NCI-H1930 (cell line): ENCODE data around the gene ADK.
"Not testable (repeated sequence)": the region's sequence is repeated elsewhere in the genome, so short reads cannot be mapped to it uniquely, and the experiment has no call there.

Experiments used
- DNase-seq, 2 experiments: peaks; one replicate each; lab custom pipeline; 2025; lab: John Stamatoyannopoulos, UW

ADK gene

DNA sequence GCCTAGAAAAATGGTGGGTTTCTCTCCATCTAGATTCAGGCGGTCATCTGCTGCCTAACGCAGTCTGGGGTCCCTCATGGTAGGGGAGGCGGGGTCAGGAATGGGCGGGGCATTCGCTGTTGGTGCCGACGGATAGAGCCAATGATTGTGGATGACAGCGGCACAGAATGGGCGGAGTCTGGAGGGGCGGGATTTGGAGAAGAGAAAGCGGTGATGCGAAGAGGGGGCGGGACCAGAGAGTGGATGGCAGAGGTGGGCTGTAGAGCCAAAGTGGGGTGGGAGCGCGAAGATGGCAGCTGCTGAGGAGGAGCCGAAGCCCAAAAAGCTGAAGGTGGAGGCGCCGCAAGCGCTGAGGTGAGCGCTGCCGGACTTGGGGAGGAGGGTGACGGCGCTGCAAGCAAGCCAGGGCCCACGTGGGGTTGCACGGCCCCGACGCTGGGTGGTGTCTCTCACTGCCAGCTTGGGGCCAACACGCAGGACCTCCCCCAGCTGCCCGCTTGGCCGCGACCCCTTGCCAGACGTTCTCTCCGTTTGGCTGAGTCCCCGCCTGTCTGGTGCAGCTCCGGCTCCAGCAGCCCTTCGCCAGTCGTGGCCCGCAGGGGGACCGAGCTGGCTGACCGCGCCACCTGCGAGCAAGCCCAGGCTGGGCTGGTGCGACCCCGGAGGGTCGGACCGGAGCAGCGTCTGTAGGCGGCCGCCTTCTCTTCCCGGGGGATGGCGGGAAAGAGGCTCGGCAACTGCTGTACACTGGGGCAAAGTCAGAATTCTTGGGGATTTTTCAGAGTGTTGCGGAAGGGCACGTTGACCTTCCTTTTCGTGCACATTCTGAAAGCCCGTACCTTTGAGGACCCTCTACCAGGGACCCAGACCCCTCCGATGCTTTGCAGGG is at the start of gene ADK:
Gene ADK (plus strand): TSS at position 232 of the 889 bp plus-strand sequence. CDS start 58 bp downstream, at position 290.
- DNase-seq: peak; percentile 89 to 90

DNA sequence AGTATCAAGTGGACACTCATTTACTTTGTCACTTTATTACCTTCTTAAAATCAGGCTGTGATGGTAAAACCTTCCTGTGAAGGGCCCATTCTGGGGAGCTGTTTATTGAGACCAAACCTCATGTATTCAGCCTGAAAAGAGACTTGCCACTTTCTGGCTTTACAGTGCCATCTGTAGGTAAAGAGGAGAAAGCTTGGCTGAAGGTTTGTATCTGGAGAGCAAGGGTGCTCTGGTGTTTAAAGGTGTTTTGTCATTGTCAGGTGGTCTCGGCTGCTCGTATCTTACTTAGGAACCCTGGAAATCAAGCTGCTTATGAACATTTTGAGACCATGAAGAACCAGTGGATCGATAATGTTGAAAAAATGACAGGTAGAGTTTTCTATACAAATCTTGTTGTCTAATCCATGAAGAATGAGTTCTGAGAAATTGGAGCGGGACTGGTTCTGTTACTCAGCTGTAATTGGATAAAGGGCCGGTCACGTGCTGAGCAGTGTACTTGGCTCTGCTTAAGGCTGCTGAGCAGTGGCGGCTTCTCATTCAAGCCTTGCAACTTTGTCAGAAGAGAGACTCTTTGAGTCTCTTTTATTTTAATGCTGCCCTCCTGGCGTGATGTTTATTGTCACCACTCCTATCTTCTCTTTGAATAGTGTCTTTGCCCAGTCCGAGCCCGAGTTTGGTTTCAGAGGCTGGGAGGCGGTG is 47.3 kb upstream of the ADK start:
- no peak for DNase-seq

DNA sequence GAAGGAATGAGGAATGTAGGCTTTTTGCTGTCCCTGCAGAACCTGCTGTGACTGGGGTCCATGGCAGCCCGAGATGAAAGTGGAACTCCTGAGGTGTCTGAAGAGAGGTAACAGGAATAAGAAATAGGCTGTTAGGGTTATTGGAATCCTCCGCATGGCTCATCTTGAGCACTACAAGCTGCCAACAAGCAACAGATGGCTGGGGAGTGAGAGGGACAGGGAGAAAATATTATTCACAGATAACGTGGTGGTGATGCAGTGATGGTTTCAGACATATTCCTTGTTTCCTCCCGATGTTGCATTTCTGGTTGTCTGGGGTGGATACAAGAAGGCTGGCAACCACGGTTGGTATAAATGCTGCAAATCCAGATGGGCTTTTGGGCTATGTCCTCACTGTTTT is 46.5 kb upstream of the ADK start:
- no peak for DNase-seq

DNA sequence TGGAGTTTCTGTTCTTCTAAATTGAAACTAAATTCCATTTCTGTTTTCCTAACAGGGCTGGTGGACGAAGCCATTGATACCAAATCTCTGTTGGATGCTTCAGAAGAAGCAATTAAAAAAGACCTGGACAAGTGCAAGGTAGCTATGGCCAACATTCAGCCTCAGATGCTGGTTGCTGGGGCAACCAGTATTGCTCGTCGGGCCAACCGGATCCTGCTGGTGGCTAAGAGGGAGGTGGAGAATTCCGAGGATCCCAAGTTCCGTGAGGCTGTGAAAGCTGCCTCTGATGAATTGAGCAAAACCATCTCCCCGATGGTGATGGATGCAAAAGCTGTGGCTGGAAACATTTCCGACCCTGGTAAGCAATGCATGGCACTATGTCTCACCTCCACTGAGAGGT is 46.0 kb upstream of the ADK start:
- no peak for DNase-seq

DNA sequence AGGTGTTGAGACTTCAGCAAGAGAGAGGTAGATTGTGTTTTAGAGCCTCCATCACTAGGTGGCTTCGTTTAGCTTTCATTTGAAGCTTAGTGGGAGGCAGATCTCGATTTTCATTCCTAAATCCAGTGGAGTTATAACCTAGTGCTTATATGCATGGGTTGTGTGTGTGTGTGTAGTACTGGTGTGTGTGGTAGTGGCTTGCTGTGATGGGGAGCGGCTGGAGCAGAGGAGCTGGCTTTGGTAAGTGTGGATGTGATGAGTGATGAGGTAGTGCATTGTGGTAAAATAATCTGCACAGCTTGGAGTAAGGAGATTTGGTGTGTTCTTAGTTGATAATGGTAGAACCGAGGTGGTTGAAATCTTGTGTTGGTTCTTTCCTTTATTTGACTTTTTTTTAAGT is 43.6 kb upstream of the ADK start:
- DNase-seq: no peak

DNA sequence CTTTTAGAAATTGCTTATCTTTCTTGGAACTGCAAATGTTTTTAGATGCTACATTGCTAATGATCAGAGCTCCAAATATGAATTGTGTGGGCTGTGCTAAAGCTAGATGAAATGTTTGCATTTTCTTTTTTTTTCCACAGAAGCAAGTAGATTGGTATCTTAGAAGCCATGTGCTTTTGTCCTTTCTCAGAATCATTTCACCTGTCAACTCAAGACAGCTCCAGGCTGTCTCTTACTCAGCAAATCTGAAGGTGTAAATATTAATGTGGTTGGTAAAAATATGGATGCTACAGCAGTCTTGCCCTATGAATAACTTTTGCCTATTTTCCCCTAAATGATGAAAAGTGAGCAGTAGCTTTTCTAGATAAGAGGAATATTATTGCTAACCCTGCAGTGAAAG is 41.6 kb upstream of the ADK start:
- no peak for DNase-seq

DNA sequence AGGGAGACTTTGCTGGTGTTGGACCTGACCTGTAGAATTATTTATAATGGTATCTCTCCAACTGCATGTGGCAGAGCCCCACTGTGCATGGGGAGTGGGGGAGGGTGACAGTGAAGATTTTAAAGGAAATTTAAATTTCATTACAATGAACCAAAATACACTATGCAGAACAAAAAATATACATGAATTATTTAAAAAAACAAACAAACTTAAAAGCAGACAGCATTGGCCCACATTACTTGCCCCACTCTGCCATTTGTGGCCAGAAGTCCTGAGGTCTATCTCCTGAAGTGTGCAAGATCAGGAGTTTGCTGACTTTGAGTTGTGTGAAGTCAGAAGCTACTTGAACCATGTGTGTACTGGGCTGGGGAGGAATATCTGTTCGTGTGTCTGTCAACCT is 40.9 kb upstream of the ADK start:
- no peak for DNase-seq

DNA sequence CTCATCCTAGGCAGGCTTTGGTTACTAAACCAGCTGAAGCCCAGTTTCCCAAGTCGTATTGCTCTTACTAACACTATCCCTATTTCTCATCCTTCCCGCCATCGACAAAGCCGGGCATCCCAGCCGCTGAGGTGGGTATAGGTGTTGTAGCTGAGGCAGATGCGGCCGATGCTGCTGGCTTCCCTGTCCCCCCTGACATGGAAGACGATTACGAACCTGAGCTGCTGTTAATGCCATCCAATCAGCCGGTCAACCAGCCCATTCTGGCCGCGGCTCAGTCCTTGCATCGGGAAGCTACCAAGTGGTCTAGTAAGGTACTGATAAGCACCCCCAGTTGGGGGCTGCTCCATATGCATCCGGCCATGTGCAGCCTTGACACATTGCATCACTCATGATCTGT is 39.2 kb upstream of the ADK start:
- DNase-seq: no peak

DNA sequence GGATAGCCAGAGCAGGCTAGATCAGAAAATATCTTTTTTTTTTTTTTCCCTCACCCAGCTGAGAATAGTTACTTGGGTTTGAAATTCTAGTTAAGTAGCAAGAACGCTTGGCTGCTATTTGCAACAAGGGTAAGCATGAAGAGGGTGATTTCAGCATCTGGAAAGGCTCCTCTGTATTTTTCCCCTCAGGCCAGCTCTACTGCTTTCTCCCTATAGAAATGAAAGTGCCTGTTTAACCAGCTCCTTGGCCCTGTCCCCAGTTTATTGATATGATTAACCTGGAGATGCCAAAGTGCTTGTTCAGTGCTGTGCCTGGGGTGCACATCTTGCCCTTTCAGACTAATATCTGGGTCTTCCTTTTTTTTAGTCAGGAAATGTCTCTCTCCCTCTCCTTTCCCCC is 37.5 kb upstream of the ADK start:
- no peak for DNase-seq

DNA sequence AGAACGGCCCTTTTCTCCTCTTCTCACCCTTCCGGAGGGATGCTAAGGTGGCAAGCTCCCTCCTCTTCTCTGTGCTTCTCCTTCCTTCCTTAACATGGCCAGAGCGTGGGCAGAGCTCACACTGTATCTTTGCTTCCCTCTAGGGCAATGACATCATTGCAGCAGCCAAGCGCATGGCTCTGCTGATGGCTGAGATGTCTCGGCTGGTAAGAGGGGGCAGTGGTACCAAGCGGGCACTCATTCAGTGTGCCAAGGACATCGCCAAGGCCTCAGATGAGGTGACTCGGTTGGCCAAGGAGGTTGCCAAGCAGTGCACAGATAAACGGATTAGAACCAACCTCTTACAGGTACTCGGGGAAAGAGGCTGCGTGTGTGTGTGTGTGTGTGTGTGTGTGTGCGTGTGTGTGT is 37.0 kb upstream of the ADK start:
- DNase-seq: no peak

DNA sequence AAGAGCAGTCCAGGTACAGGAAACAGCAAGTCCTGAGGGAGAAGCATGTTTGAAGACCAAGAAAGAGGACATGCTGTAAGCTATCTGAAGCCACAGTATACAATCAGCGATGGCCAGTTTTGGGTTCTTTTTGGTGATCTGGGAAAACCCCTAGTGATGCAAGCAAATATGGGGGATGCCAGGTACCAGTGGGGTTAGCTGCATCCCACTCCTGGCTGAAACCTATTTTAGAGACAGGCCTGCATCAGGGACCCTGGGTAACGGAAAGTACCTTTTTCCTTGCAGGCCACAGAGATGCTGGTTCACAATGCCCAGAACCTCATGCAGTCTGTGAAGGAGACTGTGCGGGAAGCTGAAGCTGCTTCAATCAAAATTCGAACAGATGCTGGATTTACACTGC is 33.3 kb upstream of the ADK start:
- DNase-seq: no peak

DNA sequence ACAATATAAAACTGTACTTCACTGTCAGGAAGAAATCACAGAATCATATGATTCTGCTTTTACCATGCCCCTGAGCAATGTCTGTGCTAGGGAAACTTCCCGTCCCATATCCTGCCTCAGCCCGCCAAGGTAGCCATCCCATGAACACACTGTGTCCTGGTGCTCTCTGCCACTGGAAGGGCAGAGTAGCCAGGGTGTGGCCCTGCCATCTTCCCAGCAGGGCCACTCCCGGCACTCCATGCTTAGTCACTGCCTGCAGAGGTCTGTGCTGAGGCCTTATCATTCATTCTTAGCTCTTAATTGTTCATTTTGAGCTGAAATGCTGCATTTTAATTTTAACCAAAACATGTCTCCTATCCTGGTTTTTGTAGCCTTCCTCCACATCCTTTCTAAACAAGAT is 32.2 kb upstream of the ADK start:
- DNase-seq: no peak

DNA sequence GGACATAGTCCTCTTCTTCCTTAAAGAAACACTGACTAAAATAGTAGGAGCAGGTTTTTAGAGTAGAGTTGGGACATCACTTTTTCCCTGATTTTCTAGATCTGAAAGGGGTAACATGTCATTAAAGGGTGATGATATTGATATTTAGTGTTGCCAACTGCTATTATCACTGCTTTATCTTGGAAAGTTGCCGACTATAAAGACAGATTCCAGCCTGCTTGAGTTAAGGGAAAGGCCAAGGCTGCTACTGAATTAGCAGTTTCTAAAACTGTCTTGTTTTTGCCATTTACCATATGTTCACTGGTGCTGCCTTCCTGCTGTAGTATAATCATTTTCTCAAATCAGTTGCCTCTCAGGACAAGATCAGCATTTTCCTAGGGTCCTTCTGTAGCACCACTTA is 30.1 kb upstream of the ADK start:
- DNase-seq: no peak

DNA sequence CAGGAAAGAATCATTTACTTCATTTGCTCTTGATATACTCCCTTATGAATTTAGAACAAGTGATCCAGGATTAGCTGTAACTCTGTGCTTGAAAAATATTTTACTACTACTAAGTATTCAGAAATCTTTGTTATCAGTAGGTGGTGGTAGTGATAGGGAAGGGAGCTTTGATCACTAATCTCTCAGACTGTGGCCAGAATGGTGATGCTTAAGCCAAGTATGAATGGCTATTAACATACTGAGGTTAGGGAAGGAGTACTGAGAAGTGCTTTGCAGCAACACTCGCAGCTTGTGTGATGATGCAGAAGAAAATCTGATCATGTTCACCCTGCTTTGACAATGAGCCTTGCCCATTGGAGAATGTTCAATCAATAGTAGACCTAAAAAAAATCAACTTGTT is 29.7 kb upstream of the ADK start:
- no peak for DNase-seq

DNA sequence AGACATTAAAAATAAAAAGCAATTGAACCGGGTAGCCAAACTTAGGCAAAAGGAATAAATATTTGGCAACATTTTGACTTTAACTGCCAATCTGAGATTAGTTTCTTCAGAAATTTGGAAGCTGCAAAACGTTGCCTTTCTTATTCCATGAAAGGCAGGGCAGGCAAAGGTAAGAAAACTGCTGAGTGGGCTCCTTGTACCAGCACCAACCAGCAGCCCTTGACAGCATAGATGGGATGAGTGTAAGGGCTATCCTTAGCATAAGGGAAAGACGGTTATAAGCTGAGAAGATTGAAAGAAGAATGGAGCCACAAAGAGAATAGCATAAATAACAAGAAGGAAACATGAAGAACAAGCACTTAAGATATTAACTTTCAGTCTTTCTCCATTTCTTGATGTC is 29.0 kb upstream of the ADK start:
- no peak for DNase-seq

DNA sequence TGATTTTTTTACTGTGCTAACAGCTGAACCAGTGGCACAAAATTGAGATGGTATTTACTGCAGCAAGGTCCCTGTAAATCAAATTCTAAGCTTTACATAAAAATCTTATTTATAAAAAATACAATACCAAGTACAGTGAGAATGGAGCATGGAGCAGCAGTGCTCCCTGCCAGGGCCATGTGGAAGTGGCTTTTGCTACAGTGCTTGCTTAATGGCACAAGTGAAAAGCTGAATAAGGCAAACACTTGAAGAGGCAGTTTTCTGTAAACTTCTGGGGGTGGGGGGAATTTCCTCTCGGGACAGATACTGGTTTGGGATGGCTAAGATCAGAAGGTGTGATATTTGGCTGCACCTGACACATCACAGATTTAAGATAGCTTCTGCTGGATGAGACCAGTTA is 27.9 kb upstream of the ADK start:
- no peak for DNase-seq

DNA sequence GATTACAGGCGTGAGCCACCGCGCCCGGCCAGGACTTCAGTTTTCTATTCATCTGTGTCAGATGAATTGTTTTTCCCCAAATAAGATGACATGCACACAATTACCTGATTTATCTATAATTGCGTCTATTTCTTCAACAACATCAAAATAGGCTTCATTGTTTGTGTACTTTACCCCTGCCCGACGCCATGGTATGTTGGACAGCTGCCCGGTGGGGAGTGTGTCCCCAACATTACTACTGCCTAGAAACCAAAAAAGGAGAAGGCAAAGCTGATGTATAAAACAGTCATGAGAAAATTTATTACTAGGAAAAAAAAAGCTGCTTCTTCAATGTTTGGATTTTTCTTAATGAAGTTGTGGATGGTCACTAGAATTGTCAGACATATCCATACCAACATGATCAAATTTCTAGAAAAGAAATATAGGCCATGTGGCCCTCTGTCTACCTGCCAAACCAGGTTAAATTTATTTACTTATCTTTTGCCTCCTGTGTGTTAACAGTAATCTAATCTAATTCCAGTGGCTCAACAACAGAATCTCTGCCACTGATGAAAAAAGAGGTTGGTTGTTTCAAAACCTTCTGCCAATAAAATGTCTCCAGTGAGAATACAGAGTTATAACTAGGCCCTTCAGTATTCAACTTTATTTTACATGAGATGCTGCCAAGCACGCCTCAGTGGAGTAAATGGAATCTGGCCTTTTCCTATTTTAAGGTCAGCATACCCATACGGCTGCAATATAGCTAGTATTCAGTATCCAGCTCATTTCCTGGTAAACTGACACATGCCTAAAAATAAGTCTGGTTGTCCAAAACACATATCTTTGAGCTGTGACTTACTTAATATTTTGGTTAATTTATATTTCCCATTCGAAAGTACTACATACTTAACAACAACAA is 16.8 kb upstream of the ADK start:
- no peak for DNase-seq

DNA sequence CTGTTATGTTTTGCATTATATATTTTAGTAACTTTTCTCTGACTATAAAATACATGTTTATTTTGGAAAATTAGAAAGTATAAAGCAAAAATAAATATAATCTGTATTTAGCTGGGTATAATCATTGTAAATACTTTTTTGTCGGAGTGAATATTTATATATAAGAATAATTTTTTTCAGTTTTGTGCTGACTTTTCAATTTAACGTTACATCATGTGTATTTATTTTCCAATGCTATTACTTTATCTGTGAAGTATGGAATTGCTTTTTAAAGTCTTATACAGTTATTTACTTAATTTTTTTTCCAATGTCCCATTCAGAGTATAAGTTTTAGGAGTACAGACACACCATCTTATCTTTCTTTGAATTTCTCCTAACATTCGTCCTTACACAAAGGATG is 15.6 kb upstream of the ADK start:
- no peak for DNase-seq

DNA sequence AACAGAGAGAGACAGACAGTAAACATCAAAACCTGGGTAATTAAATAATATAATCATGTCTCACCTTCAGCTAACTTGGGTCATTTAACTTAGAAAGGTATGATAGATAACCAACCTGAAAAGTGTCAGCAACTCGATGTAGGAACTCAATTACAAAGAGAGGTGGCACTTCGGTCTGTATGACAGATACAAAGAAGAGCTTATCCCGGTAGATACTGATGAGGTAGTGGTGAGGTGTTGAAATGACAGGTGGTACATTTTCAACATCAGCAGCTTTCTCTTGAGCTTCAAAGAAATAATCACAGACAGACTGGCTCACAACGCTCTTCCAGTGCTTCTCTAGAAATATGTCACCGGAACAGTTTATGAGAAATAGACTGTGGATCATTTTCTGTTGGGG is 13.0 kb upstream of the ADK start:
- no peak for DNase-seq

DNA sequence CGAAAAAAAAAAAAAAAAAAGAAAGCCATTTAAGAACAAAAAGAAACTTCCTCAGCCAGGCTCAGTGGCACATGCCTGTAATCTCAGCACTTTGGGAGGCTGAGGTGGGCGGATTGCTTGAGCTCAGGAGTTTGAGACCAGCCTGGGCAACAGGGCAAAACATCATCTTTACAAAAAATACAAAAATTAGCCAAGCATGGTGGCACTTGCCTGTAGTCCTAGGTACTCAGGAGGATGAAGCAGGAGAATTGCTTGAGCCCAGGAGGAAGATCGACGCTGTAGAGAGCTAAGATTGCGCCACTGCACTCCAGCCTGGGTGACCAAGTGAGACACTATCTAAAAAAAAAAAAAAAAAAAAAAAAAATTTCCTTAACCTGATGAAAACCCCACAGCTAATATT is 12.4 kb upstream of the ADK start:
- DNase-seq: not testable (repeated sequence)

DNA sequence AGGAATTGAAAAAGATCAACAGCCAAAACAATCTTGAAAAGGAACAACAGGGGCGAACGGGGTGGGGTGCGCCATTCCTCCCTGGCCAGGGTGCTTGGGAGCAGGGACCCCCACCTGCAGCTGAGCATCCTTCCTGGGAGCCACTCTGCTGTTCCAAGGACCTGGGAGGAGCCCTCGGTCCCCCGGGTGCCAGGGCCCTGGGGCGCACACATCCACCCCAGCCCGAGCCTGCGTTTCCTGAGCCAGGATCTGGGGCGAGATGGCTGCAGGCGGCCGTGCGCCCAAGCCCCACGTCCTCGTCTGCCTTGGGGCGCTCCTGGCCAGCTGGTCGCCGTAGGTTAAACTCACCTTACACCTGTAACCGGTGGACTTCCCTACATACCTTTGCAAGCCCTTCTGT is 11.0 kb upstream of the ADK start:
- DNase-seq: no peak

DNA sequence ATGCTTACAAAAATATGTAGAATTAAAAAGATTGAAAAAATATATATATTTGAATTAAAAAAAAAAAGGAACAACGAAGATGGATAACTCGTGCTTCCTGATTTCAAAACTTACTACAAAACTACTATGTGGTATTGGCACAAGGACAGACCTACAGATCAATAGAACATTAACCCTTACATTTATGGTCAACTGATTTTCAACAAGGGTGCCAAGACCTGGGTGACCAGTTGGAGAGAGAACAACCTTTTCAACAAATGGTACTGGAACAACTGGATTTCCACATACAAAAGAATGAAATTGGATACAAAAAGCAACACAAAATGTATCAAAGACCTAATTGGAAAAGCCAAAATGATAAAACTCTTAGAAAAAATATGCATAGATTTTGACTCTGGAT is 10.5 kb upstream of the ADK start:
- no peak for DNase-seq

DNA sequence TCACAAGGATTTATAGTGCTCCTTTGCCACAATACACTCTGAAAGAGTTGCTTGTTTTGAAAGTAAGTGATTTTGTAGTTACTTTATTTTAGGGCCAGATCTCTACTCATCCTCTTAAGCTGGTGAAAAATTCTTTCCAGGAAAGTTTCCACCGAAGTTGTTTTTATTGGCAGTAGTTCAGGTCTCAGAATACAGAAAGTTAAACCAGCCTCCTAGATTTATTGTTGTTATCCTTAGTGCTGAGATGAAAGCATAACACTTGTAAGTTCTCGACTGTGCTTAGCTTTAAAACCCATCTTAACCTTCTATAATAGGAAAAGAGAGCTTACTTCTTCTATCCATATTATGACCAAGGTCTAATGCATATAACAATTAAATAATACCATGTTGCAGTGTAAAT is 5.9 kb upstream of the ADK start:
- no peak for DNase-seq
